Activated CD4-positive, alpha-beta T cell treated with anti-CD3 and anti-CD28 coated beads, Interleukin-2, Interleukin-4, amounts not matched to agents 100 ng/mL and 50 ng/mL, durations not matched to agents 16 hours and 8 hours (primary cell): ENCODE data around the gene MAPK11.

Source experiments
- DNase-seq: peaks from one replicate; pipeline ENCODE4 v3.0.0-alpha.2; 2020; ENCODE audit warnings: low spot score

The MAPK11 gene

DNA sequence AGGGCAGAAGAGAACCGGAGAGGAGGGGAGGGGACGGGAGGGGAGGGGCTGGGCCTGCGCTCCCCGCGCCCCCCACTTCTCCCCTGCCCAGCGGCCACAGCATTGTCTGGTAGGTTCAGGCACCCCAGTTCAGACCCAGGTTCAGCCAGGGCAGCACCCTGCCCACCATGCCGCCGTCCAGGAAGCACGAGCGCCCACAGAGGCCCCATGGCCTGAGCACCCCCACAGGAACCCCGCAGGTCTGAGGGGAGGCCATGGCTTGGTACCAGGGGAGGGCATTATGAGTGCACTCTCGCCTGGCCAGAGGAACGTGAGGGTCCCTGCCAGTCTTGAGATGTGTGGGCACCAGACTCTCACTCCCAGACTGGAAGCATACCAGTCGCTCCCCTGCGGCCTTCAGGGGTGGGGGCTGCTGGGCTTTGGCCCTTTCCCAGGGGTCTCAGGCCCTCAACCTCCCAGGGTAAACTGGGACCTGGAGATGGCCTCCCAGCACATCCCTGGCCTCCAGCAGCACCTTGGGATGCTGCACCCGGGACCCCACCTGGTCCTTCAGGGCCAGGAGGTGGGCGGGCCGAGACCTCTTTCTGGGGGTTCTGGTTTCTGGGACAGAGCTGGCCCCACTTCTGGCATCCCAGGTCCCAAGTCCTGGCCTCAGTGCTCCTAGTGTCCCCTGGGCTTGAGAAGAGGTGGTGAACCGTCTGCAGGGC lies 37.9 kb upstream of the MAPK11 start:
- no peak for DNase-seq

DNA sequence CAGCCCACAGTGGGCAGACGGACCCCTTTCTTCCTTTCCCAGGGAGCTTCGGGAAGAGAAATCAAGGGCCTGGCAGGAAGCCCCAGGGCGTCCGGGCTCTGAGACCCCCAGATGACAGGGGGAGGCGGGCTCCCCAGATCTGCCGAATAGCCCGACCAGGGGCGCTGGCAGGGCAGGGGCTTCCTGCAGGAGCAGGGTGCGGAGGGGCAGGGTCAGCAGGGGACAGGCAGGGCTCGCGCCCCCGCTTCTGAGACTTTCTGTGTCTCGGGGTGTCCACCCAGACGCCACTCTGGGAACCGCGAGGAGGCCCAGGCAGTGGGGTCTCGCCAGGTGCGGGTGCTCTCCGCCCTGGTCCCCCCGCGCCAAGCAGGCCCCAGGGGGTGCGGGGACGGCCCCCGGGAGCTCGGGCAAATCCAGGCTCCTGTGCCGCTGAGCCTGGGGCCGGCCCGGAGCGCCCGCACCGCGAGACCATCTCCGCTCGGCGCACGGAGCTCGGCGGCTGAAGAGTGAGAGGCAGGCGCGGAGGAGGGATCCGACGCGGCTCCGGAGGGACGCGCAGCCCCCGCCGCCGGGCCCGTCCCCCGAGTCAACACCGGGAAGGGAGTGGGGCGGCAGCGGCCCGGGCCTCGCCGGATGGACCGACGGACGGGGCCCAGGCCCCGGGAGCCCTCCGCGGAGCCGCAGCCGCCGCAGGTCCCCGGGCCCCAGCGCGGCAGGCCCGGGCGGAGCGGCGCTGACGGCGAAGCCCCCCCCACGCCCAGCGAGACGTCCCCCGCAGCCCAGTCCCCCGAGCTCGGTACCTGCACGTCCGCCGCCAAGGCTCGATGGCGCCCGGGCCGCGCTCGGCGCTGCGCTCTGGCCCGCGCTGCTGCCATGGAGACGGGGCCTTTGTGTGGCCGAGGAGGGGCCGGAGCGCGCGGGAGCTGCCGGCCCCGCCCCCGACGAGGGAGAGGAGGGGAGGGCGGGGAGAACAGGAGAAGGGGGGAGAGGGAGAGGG lies 36.9 kb upstream of the MAPK11 start, which contains the start of gene PLXNB2:
TSS of gene PLXNB2 (minus strand) at position 894 of the 997 bp plus-strand sequence. CDS start 17,062 bp downstream, outside the sequence.
- peak; percentile 19 for DNase-seq

DNA sequence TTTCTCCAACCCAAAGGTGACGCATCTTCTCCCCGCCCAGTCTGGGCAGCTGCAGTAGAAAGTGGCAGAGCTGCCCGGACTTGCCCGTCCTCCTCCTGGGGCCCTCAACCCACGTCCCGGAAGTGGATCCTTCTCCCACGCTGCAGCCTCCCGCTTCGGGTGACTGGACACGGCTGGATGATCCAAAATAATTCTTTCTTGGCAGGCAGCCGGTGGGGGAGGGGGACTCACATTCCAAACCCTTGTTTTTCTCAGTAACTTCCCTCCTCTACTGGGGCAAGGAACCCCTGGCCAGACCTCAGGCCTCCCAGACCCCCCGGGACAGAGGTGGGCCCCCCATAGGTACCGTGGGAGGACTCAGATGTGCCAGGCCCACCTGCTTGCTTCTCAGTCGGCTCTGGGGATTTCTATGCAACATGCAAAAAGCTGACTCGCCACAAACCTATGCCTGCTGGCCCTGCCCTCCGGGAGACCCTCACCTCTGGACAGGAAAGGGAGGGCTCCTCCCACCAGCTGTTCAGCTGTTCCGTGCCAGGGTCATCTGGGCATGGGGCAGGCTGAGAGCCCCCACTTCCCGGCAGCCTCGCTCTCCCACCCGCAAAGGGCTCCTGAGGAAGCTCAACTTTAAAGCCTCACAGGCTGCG lies 35.9 kb upstream of the MAPK11 start:
- DNase-seq, result peak; percentile 10

DNA sequence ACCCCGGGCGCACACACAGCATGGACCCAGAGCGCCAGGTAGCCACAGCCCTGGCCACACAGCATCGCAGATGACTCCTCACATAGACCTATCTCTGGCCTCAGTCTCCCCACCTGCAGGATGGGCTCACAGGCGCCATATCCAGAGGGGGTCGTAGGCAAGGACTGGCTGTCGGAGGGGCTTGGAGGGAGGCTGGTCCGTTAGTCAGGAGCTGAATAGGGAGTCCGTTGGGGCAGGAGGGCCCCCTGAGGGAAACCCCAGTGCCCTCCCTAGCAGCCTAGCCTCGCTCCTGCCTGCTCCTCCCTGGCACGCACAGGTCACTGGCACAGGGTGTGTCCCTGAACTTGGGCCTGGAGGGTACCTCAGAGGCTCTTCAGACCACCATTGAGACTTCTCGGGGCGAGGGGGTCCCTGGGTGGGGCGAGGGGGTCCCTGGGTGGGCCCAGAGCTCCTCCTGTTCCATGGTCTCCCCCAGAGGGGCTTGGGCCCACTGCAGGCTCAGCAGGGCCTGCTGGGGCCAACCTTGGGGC lies 35.3 kb upstream of the MAPK11 start:
- DNase-seq, result no peak

DNA sequence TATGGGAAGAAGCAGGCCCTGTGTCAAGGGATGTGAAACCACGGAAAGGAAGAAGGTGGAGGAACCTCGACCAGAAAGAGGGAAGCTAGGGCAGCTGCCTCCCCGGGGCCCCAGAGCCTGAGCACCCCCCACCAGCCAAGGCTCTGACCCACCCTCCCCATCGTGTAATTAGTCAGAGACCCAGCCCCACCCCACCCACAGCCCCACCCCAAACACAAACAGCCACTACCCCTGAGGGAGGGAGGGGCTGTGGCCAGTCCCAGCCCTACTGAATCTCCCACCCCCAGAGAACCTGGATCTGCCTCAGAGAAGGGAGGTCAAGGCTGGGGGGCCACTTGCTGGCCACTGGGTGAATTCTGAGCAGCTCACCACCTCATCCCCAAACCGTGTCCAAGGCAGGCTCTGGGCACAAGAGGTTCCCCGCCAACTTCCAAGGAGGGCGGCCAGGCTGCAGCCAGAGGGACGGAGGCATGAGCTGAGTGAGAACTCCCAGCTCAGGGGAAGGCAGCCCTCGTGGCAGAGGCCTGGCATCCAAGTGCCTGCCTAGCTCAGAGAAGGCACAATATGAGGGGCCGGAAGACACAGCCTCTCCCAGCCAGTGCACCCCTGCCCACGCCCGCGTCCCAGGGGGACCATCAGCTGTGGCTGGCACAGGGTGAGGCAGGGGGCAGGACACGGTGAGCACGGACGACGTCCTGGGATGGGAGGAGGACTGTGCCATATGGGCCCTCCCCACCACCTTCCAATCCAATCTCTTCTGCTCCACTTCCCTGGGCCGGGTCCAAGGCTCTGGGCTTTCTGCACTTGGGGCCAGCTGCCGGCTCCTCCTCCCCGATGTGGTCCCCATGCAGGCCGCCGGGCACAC lies 34.6 kb upstream of the MAPK11 start:
- no peak for DNase-seq

DNA sequence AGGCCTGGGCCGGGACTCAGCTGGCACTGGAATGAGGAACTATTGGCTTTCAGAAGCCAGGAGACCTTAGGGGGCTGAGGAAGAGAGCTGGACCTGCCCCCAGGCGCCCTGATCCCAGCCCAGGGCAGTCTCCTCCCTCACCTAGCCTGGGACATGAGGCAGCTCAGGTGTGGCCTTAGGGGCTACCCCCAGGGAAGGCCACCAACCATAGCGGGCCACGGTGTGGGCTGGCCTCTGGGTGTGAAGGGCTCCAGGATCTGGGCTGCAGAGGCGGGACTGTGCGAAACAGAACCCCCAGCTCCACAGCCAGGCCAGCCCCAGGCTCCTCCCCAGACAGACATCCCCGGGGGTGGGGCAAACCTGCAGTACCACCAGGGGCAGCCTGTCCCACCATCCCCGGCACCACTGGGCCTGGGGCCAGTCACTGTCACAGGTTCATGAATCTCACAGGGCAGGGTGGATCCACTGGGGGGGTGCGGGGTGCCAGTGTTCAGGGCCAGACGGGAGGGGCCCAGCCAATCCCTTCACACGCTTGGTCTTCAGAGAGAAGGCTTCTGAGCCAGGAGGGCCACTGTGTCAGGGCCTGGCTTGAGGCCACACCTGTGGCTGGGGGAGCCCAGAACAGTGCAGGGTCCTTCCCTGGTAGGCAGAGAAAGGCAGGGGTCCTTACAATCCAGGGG lies 33.8 kb upstream of the MAPK11 start:
- no peak for DNase-seq

DNA sequence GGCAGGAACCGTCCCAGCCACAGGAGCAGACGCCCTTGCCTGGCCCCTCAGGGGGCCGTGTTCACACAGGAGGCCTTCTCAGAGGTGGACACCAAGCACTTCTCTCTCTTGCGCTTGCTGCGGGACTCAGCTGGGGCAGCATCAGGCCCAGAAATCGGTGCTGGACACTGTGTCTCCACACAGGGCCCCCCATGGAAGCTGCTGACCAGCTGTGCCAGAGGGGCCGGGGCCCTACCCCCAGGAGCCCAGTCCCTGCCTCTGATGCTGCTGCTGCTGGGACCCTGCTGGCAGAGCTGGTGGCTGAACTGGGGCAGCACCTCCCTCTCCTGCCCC lies 33.3 kb upstream of the MAPK11 start:
- no peak for DNase-seq

DNA sequence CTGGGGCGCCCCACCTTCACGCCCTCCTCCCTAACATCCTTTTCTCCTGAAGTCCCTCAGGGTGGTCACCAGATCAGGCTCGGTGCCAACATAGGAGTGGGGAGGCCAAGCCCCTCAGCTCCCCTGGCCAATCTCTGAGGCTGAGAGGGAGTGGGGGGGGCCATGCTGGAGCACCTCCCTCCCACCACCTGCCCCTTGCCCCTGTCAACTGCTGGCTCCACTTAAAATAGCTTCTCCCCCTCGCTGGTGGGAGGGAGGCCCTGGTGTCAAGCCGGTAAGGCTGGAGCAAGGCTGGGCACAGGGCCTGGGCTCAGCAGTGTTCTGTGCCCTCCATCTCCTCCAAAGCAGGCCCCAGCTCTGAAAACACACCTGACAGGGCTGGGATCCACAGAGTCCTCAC lies 32.4 kb upstream of the MAPK11 start:
- no peak for DNase-seq

DNA sequence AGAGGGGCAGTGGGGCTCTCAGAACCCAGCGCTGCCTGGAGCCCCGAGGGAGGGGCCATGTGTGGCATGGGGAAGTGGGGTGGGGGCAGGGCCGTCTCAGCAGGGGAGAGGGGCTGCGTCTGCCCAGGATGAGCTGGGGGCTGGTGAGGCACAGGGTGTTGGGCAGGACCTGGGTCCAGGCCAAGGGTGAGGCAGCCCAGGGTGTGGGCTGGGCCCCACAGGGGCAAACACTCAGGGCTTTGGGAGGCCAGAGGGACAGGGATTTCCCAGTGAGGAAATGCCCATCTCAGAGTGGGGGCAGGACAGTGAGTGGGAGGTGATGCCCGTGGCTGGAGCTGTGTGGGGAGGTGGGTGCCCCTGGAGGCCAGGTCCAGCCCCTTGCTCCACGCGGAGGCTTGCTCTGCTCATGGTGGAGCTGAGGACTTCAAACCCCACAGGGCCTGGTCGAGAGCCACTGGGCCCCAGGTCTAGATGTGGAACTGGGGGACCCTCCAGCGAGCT lies 31.9 kb upstream of the MAPK11 start:
- DNase-seq, result no peak

DNA sequence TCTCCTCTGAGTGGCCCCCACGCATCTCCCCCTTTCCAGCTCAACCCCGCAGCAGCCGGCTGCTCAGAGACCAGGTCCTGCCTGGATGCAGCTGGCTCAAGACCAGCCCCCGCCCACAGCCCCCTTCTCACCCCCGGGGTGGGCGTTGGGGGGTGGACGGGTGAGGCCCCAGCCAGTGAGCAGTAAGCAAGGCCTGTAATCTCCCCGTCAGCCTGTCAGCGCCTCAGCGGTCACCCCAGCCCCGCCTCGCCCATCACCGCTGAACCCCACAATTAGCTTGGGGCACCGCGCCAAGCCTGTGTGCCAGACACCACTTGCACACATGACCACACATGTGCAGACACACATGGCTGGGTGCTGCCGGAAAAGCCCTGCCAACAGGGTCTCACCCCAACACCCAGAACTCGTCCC lies 31.4 kb upstream of the MAPK11 start:
- DNase-seq, result no peak

DNA sequence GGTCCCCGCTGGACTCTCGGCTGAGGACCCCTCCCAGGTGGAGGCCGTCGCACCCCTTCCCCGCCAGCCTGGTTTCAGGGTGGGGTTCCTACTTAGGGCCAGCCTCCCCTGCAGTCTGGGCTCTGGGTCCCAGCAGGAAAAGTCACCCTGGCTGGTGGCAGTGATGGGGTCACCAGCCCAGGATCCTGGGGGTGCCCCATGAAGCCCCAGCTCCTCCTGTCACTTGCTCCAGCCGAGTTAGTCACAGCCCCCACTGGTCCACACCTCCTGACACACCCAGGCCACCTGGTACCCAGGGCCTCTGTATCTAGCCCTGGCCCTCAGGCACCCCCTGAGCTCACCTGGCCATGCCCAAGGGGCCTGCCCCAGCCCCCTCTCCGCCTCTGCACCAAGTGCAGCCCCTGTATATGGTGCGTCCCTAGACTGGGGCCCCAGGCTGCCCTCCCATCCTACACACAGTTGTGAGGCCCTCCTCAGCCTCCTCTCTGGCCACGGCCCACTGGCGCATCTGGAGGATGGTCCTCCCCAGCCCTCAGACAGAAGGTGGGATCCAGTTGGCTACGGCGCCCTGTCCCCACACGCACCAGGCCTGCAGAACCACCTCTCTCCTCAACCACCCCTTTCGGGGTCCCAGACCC lies 30.6 kb upstream of the MAPK11 start:
- DNase-seq, result no peak

DNA sequence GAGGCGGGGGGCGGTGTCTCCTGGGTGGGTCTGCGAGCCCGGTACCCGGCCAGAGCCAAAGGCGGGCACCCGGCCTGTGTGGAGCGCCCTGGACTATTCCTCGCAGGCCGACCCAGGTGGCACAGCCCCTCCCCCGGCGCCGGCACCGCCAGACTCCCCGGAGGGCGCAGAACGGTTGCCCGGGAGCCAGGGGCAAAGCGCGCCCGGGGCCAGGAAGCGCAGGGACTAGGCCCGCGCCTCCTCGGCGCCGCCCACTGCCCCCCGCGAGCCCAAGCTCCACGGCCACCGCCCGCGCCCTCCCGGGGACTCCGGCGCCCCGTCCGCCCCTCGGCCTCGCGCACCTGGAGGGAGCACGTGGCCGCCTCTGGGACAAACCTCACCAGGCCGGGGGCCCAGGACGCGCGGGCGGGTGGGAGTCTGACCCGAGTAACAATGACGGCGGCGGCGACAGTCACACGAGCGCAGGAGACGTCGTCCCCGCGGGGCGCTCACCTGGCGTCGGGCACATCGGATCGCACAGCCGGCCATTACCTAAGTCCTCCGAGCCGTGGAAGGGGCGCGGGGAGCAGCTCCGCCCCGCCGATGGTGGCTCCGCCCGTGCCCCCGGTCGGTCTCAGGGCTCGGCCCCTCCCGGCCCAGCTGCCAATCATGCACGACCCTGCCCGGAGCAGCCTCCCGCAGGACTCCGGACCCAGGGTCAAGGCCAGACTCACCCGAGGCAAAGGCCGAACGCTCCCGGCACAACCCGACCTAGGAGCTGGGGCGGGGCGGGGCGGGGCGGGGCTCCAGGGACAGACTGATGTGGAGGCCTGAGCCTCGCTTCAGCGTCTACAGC lies 29.8 kb upstream of the MAPK11 start:
- DNase-seq, result no peak

DNA sequence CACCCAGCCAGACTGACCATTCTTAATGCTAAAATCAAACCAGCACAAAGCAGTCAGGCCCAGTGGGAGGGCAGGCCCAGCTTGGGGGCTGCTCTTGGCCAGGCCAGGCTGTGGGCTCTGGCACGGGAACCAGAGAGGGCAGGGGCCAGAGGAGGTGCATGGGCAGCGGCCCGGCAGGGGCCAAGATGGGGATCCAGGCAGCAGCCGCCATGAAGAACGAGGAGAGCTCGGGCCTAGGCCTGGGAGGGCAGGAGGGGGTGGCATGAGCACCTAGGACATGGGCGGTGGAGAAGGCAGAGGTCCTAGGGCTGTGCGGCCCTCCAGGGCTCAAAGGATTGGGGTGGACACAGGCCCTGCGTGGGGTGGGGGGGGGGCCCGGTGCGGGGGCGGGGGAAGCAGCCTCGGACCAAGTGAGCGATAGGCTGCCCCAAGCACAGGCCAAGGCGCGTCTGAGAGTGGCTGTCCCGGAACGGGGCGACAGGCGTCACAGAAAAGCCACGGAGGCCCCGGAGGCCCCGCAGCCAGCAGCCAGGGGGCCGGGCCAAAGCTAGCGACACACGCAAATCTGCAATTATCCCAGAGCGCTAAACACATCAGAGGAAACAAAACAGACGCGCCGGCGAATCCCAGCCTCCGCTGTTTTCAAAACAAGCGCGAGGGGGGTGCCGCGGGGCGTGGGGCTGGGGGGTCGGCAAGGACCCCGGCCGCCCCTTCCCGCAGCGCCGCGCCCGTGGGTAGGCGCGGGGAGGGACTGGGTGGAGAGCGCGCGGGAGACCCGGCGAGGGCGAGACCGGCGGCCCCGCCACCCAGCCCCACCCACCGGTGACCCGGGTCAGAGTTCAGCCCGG lies 29.0 kb upstream of the MAPK11 start:
- DNase-seq, result no peak

DNA sequence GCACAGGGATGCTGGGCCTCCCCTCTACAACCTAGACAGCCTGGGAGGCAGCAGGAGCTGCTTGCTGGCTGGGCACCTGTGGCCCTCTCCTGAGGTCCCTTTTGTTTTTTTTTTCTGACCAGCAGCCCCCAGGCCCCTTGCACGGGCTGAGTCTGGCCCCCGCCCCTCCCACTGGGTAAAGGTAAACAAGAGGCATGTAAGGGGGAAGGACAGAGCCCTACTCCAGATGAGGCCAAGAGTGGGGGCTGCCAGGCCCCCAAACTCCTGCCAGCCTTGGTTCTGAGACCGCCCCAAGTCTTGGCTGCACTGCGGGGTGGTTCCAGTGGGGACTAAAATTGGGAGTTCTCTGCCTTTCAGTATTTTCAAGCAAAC lies 28.1 kb upstream of the MAPK11 start:
- DNase-seq, result no peak

DNA sequence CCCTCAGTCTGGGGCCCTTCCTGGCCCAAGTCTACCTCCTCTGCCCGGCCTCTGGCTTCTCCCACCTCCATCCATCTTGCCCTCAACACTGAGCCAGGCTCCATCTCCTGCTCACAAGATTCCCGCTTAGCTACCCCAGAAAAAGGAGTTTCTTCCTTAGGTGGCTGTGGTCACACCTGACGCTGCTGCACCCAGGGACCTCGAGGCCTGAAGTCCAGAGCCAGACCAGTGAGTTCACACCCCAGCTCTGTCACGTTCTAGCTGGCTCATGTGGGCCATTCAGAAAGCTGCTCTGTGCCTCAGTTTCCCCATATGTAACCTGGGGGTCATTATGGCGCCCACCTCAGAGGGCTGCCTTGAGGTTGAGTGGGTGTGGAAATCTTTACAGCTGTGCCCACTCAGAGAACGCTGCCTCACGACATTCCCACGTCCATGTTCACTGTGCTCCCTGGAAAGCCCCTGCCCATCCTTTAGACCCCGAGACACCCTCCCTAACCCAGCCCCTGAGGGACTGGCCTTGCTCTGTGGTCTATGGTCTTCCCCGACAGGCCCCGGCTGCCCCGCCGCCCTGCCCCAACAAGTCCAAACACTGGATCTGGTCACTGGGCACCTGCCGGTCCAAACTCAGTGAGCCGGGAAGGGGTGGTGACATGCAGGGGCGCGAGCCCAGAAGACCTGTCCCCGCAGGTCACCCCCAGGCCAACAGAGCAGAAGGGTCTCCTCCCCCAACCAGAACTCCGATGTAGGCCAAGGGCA lies 27.5 kb upstream of the MAPK11 start:
- no peak for DNase-seq

DNA sequence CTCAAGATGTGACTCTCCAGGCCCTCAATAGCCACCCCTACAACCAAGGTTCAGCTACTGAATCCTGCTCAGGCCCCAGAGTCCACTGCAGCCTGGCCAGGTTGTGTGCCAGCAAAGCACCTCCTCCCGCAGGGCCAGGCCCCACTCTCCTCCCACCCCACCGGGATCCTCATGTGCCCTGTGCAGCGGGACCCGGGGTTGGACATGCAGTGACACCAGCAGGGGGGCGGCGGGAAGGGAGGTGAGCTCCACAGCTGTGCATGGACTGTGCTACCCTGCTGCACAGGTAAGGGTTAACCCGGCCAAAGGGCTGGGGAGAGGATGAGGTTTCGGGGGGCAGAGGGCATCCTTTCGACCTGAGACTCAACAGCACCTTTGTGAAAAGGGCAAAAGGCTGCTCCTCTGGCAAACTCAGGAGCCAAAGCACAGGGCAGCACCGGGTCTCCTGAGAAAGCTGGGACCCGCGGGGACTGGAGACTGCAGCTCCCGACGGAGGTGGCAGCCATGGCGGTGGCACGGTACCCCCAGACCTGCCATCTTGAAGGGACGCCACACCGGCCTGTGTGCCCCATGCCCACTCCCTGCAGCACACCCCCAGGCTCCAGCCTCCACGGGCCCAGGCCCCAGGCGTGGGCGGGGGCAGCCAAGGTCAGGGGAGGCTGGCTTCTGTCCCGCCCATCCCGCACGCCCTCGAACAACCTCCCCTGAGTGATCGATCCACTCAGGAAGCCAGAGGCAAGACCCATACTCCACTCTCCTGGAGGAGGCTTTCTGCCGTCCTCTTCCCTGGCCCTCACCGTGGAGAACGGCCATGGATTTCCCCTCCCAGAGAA lies 26.7 kb upstream of the MAPK11 start:
- no peak for DNase-seq

DNA sequence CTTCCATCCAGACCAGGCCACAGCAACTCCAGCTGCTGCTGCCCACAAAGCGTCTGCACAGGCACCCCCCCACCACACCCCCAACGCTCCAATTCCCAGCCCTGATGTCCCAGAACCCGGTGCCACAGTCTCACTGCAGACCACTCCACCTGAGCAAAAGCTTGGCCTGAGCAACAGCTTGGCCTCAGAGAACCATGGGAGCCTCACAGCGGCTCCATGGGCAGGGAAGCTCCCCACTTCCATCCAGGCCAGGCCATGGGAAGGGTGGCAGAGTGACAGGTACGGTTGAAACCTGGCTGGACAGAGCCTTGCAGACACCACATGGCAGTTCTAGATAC lies 24.1 kb upstream of the MAPK11 start:
- DNase-seq, result no peak
